Left kidney (tissue), 2 donors: ENCODE results near the gene FBLN7. TPM values are rescaled to one million over a fixed set of nuclear protein-coding genes. Genes with fewer than 3 reads are reported as not detected.

Source experiments
- DNase-seq: peaks from one replicate; pipeline ENCODE4 v3.0.0-alpha.2; 2013
- polyA plus RNA-seq: library from polyadenylated mRNA; unstranded; fragments of 120-200 nt; gene quantifications from one replicate; pipeline ENCODE4 v1.2.1, GENCODE V29; 2013; ENCODE audit not compliant: insufficient read length

Gene FBLN7
- polyA plus RNA-seq, 1 donor, result 13.6 TPM

DNA sequence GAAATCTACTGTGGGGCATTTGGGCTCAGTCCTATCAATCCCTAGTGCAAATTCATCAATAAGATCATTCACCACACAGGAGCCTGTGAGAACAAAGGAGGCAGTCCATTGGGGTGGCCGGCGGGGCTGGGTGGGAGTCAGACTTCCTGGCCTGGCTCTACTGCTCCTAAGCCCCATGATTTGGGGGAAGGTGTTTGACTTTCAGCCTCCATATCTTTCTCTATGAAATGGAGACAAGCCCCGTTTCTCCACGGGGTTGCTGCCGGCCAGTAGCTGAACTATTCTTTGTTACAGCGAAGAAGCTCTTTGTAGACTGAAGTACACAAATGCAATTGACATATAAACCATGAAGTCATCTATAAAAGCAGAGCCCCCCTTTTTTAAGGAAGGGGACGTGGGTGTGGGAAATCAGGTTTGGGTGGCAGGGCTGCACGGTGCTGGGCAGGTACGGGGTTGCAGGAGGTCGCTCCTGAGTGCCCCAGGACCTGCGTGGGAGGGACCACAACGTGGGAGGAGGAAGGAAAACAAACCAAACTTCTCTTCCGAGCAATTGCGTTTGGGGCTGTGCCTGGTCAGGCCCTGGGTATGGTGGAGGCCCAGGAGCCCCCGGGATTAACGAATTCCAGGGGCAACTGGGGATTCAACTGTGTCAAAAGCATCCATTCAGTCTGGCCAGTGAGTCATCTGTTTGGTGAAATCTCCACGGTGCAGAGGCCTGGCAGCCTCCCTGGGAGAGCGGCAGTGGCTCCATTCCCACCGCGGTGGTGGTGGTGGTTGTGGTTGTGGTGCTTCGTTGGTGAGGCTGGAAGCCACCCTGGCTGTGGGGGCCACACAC is 18.2 kb downstream of the FBLN7 start:
- DNase-seq, result no peak

DNA sequence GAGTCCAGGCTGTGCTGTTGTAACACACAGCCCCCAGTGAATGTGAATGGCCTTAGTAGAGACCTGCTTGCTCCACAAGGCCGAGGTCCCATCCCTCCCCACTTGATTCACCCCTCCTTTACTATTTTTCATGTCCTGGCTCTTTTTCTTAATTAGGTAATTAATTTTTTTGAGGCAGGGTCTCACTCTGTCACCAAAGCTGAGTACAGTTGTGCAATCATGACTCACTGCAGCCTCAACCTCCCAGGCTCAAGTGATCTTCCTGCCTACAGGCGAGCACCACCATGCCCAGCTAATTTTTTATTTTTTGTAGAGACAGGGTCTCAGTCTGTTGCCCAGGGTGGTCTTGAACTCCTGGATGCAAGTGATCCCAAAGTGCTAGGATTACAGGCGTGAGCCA is 19.3 kb downstream of the FBLN7 start:
- no peak for DNase-seq

DNA sequence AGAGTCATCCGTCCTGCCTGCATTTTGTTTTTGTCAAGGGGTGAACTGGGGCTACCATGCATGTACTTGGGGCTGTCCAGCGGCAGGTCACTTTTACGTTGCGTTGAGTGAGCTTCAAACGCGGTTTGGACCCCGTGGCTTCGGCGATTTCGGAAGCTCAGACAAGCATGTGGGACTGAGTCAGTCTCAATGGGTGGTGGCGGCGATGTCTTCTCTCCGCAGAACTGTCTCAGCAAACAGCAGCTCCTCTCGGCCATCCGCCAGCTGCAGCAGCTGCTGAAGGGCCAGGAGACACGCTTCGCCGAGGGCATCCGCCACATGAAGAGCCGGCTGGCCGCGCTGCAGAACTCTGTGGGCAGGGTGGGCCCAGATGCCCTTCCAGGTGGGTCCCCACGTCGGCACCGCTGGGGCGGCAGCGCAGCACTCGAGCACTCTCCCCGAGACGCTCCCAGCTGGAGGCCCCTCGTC is 21.3 kb downstream of the FBLN7 start:
- no peak for DNase-seq

DNA sequence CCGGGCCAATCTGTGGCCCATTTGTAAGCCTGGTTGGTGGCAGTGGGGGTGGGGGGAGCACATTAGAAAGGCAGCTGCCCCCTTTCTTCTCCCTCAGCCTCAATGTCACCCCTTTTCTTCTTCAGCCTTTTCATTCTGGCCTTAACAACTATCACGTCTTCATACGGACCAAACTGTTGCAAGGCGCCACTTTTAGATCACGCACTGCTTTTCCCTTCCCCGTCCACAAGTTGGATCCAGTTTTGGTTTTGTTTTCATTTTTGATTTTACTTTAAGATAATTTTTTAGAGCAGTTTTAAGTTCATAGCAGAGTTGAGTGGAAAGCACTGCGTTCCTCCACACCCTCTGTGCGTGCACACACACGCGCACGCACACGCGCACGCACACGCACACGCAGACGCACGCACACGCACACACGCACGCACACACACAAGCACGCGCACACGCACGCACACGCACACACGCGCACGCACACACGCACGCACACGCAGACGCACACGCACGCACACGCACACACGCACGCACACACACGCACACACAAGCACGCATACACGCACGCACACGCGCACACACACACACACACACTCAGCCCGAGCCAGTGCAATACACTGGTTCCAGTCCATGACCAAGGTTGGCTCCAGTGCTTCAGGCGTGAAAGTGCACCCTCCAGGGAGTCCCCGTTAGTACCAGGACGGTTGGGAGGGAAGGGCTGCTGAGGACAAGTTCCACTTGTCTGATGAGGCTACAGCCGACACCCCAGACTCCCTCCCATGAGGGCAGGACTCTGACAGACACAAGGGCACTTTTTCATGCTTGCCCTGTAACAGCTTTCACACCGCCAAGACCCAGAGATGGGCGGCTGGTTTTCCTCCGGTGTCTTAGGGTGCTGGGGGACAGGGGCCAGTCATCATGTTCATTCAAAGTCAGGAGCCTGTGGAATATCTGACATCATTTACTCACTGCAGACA is 22.4 kb downstream of the FBLN7 start:
- DNase-seq, result no peak

DNA sequence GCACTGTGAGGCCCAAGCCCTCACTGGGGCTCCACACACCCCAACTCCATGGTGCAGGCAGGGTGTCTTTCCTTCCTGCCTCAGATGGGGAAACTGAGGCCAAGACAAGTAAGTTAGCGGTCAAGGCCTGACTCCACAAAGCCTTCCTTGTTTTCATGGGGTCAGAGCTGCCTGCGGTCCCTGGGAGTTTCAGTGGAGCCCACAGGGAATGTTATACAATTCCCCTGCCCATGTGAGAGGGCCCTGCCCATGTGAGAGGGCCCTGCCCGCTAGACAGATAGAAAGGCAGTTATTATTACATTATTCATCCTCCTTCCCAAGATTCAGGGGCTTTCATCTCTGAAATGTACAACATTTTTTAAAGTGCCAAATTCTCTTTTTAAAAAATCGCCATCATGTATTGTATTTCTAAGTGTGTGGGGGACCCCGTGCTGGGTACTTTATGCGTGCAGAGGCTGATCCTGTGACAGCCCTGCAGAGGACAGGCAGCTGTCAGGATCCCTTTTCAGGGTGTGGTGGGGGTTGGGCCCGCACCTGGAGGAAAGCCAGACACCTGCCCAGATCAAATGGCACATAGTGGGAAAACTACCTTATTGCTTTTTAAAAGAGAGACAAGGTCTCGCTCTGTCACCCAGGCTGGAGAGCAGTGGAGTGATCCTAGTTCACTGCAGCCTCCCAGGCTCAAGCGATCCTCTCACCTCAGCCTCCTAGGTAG is 23.4 kb downstream of the FBLN7 start:
- DNase-seq, result no peak

DNA sequence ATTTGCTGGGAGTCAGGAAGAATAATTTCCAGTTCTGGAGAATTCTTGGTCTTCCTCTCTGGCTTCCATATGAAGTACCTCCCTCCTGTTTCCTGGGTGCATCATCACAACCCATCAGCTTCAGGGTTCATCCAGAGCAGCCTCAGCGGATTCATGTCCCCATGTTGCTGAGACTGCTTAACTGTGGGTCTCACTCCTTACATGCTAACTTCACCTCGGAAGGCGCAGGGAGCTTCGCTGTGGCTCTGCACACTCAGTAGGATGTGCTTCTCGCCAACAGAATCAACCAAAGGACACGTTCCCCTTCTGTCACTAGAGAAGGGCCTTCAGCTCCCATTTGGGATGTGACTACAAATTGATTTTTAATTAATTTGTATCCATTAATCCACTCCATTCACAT is 24.2 kb downstream of the FBLN7 start:
- DNase-seq, result no peak

DNA sequence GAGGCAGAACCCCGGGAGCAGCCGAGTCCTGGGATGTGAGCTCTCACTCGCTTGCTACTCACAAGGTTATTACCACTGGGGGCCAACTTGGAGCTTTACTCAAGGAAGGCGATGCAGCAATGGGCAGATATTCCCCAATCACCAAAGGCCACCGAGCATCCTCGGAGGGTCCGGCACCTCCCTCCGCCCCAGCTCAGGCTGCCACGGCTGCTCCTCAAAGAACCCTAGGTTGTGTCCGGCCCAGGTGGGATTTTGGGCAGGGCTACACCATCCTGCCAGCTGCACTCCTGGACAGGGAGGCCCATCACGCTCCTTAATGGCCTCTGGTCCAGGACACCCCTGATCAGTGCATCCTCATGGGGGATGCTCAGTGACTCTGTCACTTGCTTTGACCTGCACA is 24.8 kb downstream of the FBLN7 start:
- no peak for DNase-seq

DNA sequence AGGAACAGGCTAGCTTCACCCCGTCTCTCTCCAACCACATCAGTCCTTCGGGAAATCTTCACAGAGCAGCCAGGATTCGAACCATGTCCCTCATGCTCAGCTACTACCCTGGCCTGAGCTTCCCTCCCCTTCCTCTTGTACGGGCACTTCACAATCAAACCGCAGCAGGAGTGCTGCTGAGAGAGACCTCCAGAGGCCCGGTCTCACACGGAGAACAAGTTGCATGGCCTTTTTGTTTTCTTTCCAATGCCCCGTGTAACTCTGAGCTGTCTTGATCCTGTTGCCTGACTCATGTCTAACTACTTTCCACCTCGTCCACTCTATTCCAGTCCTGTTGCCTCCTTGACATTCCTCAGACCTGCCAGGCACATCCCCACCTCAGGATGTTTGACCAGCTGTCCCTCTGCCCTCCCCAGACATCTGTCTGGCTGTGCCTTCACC is 25.4 kb downstream of the FBLN7 start:
- DNase-seq, result no peak

DNA sequence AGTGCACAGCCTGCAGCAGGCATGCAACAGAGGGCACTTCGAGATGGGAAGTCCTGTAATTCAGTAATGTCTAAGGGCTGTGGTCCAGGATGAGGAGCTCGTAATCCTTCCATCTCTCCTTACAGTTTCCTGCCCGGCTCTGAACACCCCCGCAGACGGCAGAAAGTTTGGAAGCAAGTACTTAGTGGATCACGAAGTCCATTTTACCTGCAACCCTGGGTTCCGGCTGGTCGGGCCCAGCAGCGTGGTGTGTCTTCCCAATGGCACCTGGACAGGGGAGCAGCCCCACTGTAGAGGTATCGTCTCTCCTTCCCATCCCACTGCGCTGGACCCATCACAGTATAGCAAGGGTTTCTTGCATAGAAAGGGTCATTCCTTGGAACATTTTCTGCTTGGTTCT is 26.7 kb downstream of the FBLN7 start:
- no peak for DNase-seq

DNA sequence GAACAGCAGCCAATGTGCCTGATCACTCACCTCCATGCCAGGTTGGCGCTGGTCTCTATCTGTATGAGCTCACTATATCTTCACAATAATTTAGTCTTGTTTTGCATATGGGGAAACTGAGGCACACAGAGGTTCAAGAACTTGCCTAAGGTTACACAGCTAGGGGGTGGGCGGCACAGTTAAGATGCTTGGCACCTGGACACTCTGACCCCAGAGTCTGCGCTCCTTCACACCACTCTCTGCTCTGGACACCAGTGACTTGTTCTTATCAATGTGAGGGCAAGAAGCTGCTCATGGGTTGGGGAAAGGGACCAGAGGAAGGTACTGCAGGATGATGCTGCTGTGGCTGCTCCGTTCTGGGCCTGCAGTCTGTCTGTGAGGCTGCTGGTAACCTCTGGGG is 27.1 kb downstream of the FBLN7 start:
- DNase-seq, result no peak

DNA sequence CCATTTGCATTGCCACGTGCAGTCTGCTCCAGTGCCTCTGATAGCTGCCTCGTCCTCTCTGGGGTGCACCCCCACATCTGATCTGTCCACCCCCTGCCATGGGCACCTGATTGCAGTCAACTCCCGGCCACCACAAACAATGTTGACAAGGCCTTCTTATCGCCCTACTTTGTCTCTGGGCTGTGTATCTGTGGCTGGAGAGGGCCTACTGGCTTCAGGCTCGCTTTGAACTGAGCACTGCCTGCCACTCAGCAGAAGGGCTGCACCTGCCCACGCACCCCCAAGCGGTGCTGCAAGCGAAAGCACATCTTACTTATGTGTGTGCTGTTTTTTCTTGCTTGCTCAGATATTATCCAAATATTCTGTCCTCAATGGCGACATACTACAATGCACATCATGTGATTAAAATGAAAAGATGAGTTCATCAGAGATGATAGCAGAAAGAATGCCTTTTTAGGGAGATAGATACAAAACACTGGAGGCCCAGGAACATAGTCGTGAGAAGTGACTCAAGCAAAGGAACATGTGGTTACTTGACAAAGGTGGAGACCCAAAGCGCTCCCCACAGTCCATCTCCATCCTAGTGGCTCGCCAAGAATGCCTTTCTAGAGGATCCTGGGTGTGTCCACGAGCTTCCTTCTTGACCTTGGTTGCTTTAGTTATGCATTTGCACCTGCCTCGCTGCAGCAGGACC is 28.8 kb downstream of the FBLN7 start:
- no peak for DNase-seq

DNA sequence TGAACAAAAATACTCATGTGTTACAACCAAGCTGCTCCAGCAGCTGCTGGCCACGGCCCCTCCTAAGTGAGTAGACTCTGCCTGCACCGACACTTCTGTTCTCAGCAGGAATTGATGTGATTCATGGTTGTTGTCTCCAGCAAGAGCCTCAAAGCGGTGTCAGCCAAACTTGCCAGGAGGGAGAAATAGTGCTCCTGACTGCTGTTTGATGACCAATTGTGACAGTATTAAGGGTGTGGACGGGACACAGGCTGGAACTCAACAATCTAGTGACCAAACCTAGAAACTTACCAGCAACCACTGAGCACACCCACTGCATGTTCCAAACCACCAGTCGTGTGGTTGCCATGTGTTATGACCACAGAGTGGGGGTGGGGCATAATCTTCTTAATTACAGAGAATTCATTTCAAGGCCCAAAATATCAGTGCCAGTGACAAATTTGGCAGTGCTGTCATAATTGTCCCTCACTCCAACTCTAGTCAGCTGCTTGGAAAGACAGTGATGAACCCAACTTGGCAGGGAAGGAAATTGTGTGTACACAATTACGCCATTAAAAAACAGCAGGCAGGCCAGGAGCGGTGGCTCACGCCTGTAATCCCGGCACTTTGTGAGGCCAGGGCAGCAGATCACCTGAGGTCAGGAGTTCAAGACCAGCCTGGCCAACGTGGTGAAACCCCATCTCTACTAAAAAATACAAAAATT is 30.4 kb downstream of the FBLN7 start:
- no peak for DNase-seq

DNA sequence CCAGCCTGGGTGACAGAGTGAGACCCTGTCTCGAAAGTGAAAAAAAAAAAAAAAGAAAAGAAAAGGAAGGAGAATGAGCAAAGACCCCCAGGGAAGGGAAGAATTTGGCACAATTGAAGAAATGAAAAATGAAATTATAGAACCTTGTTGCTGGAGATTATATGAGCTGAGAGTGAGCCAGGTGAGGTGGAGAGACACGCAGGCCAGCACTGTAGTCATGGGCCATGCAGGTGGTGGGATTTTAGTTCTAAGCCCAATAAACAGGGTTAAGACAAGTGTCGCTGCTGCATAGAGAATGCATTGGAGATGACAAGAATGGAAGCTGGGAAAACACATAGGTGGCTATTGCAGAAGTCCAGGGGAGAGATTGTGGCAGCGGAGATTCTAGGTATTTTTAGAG is 32.3 kb downstream of the FBLN7 start:
- DNase-seq, result no peak

DNA sequence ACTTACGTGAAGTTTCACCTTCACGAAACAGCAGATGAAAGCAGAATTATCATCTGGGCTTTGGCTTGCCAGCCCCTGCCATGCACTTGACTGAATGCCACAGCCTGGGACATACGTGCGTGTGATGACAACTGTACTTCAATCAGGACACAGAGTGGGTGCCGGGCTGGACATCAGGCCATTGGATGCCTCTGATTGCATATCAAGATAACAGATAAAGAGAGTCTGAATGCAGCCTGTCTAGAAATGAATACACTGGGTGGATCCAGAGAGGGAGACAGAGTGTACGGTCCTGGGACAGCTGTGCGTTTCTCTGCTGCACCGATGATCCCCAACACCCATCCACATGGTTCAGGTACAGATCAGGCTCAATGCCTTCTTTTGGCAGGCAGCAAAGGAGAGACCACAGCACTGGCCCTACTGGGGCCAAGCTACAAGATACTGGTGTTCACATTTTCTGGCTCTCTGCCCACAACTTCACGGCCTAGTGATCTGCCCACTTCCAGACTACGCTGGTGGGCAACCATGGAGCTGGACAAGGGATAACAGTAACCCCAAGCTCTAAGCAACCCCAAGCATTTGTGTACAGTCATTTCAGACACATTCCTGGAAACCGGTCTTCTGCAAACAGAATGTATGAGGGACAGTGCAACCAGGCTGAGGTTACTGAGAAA is 35.6 kb downstream of the FBLN7 start:
- peak; percentile 12 for DNase-seq

DNA sequence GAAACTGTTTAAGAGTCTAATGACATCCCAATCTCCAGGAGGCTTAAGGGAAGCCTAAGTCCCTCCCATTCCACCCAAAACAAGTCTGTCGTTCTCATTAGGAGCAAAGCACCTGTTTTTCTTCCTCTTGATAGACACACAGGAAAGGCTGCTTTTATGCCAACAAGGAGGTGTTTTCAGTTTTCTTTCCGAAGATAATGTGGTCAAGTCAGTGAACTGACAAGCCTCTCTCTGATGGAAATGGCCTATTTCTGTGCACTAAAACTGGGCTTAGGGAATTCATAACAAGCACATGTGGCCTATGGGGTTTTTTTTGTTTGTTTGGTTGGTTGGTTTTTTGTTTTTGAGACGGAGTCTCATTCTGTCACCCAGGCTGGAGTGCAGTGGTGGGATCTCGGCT is 36.2 kb downstream of the FBLN7 start:
- no peak for DNase-seq

DNA sequence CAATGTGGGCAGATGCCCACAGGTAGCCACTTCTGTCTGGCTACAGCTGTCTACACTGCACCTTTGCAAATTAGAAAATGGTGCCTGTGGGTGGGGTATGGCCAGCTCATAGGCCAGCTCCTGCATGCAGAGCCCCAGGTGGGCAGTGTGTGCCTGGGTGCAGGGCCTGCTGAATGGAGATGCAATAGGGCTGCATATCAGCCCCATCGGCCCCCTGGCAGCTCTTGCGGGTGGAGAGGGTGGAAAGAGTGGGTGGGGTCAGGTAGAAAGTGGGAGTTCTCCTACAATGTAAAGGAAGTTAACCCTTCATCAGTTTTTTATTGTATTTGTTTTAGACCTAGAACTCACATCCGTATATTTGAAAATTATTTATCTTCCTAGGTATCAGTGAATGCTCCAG is 37.1 kb downstream of the FBLN7 start:
- DNase-seq, result no peak

DNA sequence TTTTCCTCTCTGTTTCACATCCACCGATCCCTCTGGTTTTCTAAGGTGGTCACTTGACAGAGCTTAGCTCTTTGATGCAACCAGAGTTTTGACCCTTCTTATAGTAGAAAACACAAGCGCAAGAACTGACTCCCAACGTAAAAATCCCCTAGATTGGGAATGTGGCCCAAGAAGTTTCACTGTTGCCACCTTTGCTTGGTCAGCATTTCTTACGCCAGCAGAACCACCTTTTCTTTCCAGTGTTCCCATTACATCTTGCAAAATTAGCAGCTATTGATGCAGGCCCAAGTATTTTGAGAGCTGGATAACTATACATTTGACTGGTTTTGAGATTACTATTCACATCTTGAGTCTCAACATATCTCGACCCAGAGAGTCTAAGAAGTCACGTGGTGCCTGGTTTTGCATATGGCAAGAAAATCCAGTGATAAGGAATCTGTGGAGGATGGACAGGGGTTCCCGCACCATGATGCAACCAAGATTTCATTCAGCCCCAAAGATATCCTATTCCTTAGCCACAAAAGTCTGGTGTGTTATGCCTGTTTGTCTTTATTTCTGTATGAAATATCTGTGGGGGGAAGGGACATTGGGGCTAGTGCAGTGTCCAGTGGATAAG is 37.9 kb downstream of the FBLN7 start:
- no peak for DNase-seq

DNA sequence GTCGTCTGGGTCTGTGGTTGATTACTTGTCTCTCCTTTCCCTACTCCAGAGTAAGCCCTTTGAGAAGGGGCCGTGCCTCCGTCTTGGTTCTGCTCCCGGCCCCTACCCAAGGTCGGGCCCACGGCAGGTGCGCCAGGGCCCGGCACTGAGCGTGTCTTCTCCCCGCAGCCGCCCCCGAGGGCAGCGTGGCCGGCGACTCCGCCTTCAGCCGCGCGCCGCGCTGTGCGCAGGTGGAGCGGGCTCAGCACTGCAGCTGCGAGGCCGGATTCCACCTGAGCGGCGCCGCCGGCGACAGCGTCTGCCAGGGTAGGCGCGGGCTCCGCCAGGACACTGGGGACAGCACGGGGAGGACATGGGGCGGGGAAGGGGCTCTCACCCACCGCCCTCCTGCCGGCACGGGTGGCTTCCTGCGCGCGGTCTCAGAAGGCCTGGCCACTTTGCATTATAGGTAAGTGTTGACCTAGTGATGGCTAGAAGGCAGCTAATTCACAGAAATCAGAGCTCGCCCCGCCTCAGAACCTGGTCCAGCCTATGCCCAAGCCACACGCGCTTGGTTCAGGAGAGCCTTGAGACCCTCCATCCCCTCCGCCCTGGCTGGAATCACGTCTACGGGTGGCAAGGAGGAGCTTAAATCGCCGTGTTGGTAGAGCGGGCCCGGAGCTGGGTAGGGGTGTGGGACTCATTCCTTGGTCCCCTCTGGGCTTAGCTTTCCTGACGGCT is 43.5 kb downstream of the FBLN7 start:
- peak; percentile 14 for DNase-seq

DNA sequence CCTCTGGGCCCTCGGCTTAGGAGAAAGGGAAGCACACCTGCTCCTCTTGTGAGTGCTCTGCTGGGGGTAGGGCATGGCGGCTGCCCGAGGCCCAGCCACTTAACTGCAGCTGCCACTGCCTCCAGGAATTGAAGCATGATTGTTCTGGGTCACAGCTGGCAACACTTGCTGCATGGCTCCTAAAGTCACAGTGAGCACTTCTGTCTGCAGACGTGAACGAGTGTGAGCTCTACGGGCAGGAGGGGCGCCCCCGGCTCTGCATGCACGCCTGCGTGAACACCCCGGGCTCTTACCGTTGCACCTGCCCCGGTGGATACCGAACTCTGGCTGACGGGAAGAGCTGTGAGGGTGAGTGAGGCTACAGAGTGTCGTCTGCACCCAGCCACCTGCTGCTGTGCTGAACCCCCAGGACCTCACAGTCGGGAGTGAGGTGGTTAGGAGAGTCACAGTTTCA is 44.4 kb downstream of the FBLN7 start:
- DNase-seq, result no peak
